Osteoblast (primary cell): ENCODE measurements around the gene ADGRG2. TPM values are rescaled to one million over a fixed set of nuclear protein-coding genes. Genes with fewer than 3 reads are reported as not detected.

ENCODE experiments used
- DNase-seq: peaks from one replicate; pipeline ENCODE4 v3.0.0; 2011; ENCODE audit warnings: low spot score, mixed read lengths; ENCODE audit not compliant: insufficient read length; ENCODE audit errors: missing footprints
- H2AFZ ChIP-seq: 2 replicates; pipeline ENCODE4 v1.6.0; 2011; ENCODE audit warnings: mild to moderate bottlenecking, low read length
- H3K27ac ChIP-seq: 2 replicates; pipeline ENCODE4 v1.5.1; 2011; ENCODE audit warnings: mild to moderate bottlenecking, low read depth, low read length, moderate library complexity
- H3K27me3 ChIP-seq: 2 replicates; pipeline ENCODE4 v1.6.0; 2012; ENCODE audit warnings: mild to moderate bottlenecking, control low read depth, inconsistent platforms, low read length, moderate library complexity; ENCODE audit not compliant: insufficient read depth
- H3K36me3 ChIP-seq: 2 replicates; pipeline ENCODE4 v1.5.1; 2011; ENCODE audit warnings: mild to moderate bottlenecking, low read length, control low read depth, moderate library complexity; ENCODE audit not compliant: insufficient read depth
- H3K4me1 ChIP-seq: 2 replicates; pipeline ENCODE4 v1.5.1; 2011; ENCODE audit warnings: mild to moderate bottlenecking, low read length, control low read depth, moderate library complexity; ENCODE audit not compliant: insufficient read depth
- H3K4me2 ChIP-seq: 2 replicates; pipeline ENCODE4 v1.6.0; 2011; ENCODE audit warnings: mild to moderate bottlenecking, low read length; ENCODE audit not compliant: insufficient read depth
- H3K4me3 ChIP-seq: fragments of 200-600 bp; sonication (generic); 3 replicates; pipeline ENCODE4 v1.5.1; 2012; ENCODE audit warnings: mild to moderate bottlenecking, low read length, inconsistent platforms; ENCODE audit not compliant: insufficient read depth
- H3K79me2 ChIP-seq: 2 replicates; pipeline ENCODE4 v1.6.0; 2012; ENCODE audit warnings: mild to moderate bottlenecking, low read length, control low read depth, inconsistent platforms; ENCODE audit not compliant: insufficient read depth
- H3K9me3 ChIP-seq: 2 replicates; pipeline ENCODE4 v1.5.1; 2011; ENCODE audit warnings: low read depth, low read length, control low read depth
- H4K20me1 ChIP-seq: 2 replicates; pipeline ENCODE4 v1.6.0; 2012; ENCODE audit warnings: mild to moderate bottlenecking, low read length, control low read depth; ENCODE audit not compliant: insufficient read depth
- CTCF ChIP-seq: IDR thresholded peaks from 2 replicates; pipeline ENCODE4 v1.5.1; 2011; ENCODE audit warnings: mild to moderate bottlenecking, low read depth, low read length, moderate library complexity; ENCODE audit errors: extremely low read depth
- total RNA-seq: library from RNA; depleted of rRNA; stranded (reverse); fragments of >200 nt; gene quantifications from 2 replicates; pipeline ENCODE4 v1.2.3, GENCODE V29; 2012

The ADGRG2 gene
- total RNA-seq, 1 donor, result under 0.01 TPM

- Histone ChIP-seq H3K4me2 (peak overlapping the region; percentile 84), H3K4me3 (peak overlapping the region; percentile 79), H3K27me3 (no peaks in the 10 kb centered on the region), H3K9me3 (no peaks in the 10 kb centered on the region), H3K79me2 (peaks cover 22% of the 10 kb centered on the region), H3K36me3 (no peaks in the 10 kb centered on the region), H2AFZ (peak overlapping the region; percentile 88), H4K20me1 (no peaks in the 10 kb centered on the region), H3K27ac (peak overlapping the region; percentile 54), H3K4me1 (peaks cover 9% of the 10 kb centered on the region)
- TF ChIP-seq CTCF, result no peak
- no peak for DNase-seq
Measured at GRCh38 chrX:18985186-18985435, 137.2 kb downstream of the ADGRG2 start.

- H3K4me1 ChIP-seq, result peaks cover 9% of the 10 kb centered on the region
- peak overlapping the region; percentile 88 for H2AFZ ChIP-seq
- peaks cover 22% of the 10 kb centered on the region for H3K79me2 ChIP-seq
- H3K4me3 ChIP-seq, result peak overlapping the region; percentile 79
- no peaks in the 10 kb centered on the region for H4K20me1 ChIP-seq
- peak overlapping the region; percentile 54 for H3K27ac ChIP-seq
- H3K36me3 ChIP-seq, result no peaks in the 10 kb centered on the region
- DNase-seq, result peak; percentile 91
- peak; percentile 22 for TF ChIP-seq CTCF
- no peaks in the 10 kb centered on the region for H3K9me3 ChIP-seq
- peak overlapping the region; percentile 84 for H3K4me2 ChIP-seq
- H3K27me3 ChIP-seq, result no peaks in the 10 kb centered on the region
Measured at GRCh38 chrX:18984381-18985185, 137.7 kb downstream of the ADGRG2 start.

GRCh38 chrX:18983666-18984380, 138.4 kb downstream of the ADGRG2 start, which contains the start of gene PHKA2:
TSS of gene PHKA2 (minus strand) at chrX:18984114. CDS start at chrX:18983932, 182 bp downstream.
- H3K79me2 ChIP-seq, result peaks cover 22% of the 10 kb centered on the region
- H2AFZ ChIP-seq, result peak within 1 kb of the TSS; percentile 88
- peak within 1 kb of the TSS; percentile 79 for H3K4me3 ChIP-seq
- no peaks in the 10 kb centered on the region for H3K27me3 ChIP-seq
- DNase-seq, result peak; percentile 90
- H3K36me3 ChIP-seq, result no peaks in the 10 kb centered on the region
- H3K27ac ChIP-seq, result peak within 1 kb of the TSS; percentile 54
- peak within 1 kb of the TSS; percentile 84 for H3K4me2 ChIP-seq
- TF ChIP-seq CTCF, result no peak
- H3K4me1 ChIP-seq, result peaks cover 9% of the 10 kb centered on the region
- no peaks in the 10 kb centered on the region for H3K9me3 ChIP-seq
- H4K20me1 ChIP-seq, result no peaks in the 10 kb centered on the region
